AG04450 (cell line): ENCODE results near the gene IFI27L2. TPM values are rescaled to one million over a fixed set of nuclear protein-coding genes. Genes with fewer than 3 reads are reported as not detected.

Experiments used
- CTCF ChIA-PET: fragments of 300-600, 350-600 bp; formaldehyde crosslinking; extraction: SDS; loops from one replicate; lab custom pipeline; 2022; ENCODE audit warnings: antibody characterized with exemption, inconsistent platforms; lab: Charles Lee
- POLR2A ChIA-PET: fragments of 350-600 bp; formaldehyde crosslinking; extraction: SDS; loops from one replicate; lab custom pipeline; 2021; ENCODE audit warnings: antibody characterized with exemption, inconsistent platforms; lab: Yijun Ruan, JAX
- DNase-seq: peaks from one replicate; pipeline ENCODE4 v3.0.0-alpha.2; 2011; ENCODE audit warnings: low read depth, low spot score
- H3K27ac ChIP-seq: one replicate; pipeline ENCODE4 v1.5.1; 2012; ENCODE audit warnings: low read depth, low read length, control low read depth
- H3K27me3 ChIP-seq: one replicate; pipeline ENCODE4 v1.6.0; 2012; ENCODE audit warnings: low read length; ENCODE audit not compliant: control insufficient read depth, insufficient read depth
- H3K4me3 ChIP-seq: 2 replicates; pipeline ENCODE4 v1.5.1; 2011; ENCODE audit warnings: mild to moderate bottlenecking, low read depth, low read length, control low read depth
- H3K9me3 ChIP-seq: 2 replicates; pipeline ENCODE4 v1.5.1; 2012; ENCODE audit warnings: low read length; ENCODE audit not compliant: control insufficient read depth, insufficient read depth
- CTCF ChIP-seq: IDR thresholded peaks from 2 replicates; pipeline ENCODE4 v1.5.1; 2011; ENCODE audit warnings: low read depth, low read length, control low read depth, inconsistent platforms
- polyA plus RNA-seq: library from polyadenylated mRNA; depleted of rRNA; stranded (reverse); fragments of >200 nt; gene quantifications from 2 replicates; pipeline ENCODE4 v1.2.3, GENCODE V29; 2011

IFI27L2 gene
- polyA plus RNA-seq, 1 experiment: 81.9 TPM

GRCh38 chr14:94088516-94088915 lies 40.9 kb downstream of the IFI27L2 start:
- H3K27ac ChIP-seq: no peak overlapping the region
- ChIA-PET CTCF (interaction anchor here (0.9 to 1.3 kb wide), 3 partner anchors 43 to 149 kb away, joined by 3 to 4 read pairs (median 4); no protein-coding TSS in a partner anchor), POLR2A (no interaction called here)
- H3K4me3 ChIP-seq: no peak overlapping the region
- H3K9me3 ChIP-seq: no peaks in the 10 kb centered on the region
- no peak for DNase-seq
- H3K27me3 ChIP-seq: no peaks in the 10 kb centered on the region
- TF ChIP-seq CTCF: no peak

GRCh38 chr14:94087891-94088290 lies 41.5 kb downstream of the IFI27L2 start:
- POLR2A ChIA-PET: no interaction called here

GRCh38 chr14:94081386-94081820 lies 48.0 kb downstream of the IFI27L2 start:
- Histone ChIP-seq H3K4me3 (peak overlapping the region; percentile 93), H3K27me3 (no peaks in the 10 kb centered on the region), H3K27ac (peak overlapping the region; percentile 53), H3K9me3 (peaks cover 6% of the 10 kb centered on the region; the same call in 1 of the 2 replicates)
- ChIA-PET CTCF (interaction anchor here (0.7 to 7.7 kb wide), 5 partner anchors 45 to 99 kb away, joined by 3 to 64 read pairs (median 6); partner anchors contain the start of gene IFI27L2), POLR2A (interaction anchor here (0.5 to 1.2 kb wide), 5 partner anchors 14 to 90 kb away, joined by 3 to 6 read pairs (median 3); no protein-coding TSS in a partner anchor)
- no peak for DNase-seq
- TF ChIP-seq CTCF: no peak

More at GRCh38 chr14:94087891-94088290, 41.5 kb downstream of the IFI27L2 start:
- H3K9me3 ChIP-seq: no peaks in the 10 kb centered on the region
- CTCF ChIA-PET: interaction anchor here (0.9 to 1.3 kb wide), 3 partner anchors 44 to 148 kb away, joined by 3 to 4 read pairs (median 4); no protein-coding TSS in a partner anchor
- H3K27ac ChIP-seq: no peak overlapping the region
- H3K27me3 ChIP-seq: no peaks in the 10 kb centered on the region
- no peak for TF ChIP-seq CTCF
- no peak for DNase-seq
- no peak overlapping the region for H3K4me3 ChIP-seq

- CTCF ChIA-PET: interaction anchor here (0.7 to 7.7 kb wide), 5 partner anchors 45 to 141 kb away, joined by 3 to 64 read pairs (median 4); partner anchors contain the start of gene IFI27L2
- Histone ChIP-seq H3K27me3 (no peaks in the 10 kb centered on the region), H3K4me3 (peak within 1 kb of the TSS; percentile 93), H3K27ac (peak within 1 kb of the TSS; percentile 82), H3K9me3 (peaks cover 9% of the 10 kb centered on the region; the same call in 1 of the 2 replicates)
- POLR2A ChIA-PET: interaction anchor here (0.9 to 1.2 kb wide), 4 partner anchors 15 to 90 kb away, joined by 3 to 6 read pairs (median 3); no protein-coding TSS in a partner anchor
- no peak for TF ChIP-seq CTCF
- peak; percentile 86 for DNase-seq
Measured at GRCh38 chr14:94080621-94081385, 48.6 kb downstream of the IFI27L2 start, which contains the start of the genes DDX24 and IFI27L1. Gene DDX24 (minus strand): TSS chr14:94081202. CDS start chr14:94079742, 1,460 bp downstream. Gene IFI27L1 (plus strand): TSS chr14:94081310. CDS start chr14:94096938, 15,628 bp downstream.
